ENCODE results near the gene CHP1. TPM values are rescaled to one million over a fixed set of nuclear protein-coding genes. Genes with fewer than 3 reads are reported as not detected.
A peak's percentile ranks its signal among the peaks of the same experiment; 100 is the strongest.

CHP1 gene
- total RNA-seq, 1 experiment from 2014 or later = 97.7 TPM

GRCh38 chr15:41283653-41284426 is 52.8 kb downstream of the CHP1 start:
- peak overlapping the region; percentile 34; the same call in 1 of the 2 replicates for H3K4ac ChIP-seq (ENCODE audit: low read depth, low read length)
- H2BK20ac ChIP-seq (ENCODE audit: low read depth, low read length, poor library complexity, severe bottlenecking) = no peak overlapping the region
- Mint-ChIP-seq H3K9me3 (no peaks in the 10 kb centered on the region; a peak in 1 of 5 replicates), H3K4me1 (peaks cover 18 to 30% of the 10 kb centered on the region in 2 experiments), H3K27ac (peak overlapping the region; percentile 98 to 100 (median 99)), H3K27me3 (ENCODE audit: low read depth) (no peaks in the 10 kb centered on the region), H3K36me3 (ENCODE audit: insufficient read depth in 1 of 3, low read depth in 3 of 3) (peaks cover 41 to 57% (median 51%) of the 10 kb centered on the region in 3 experiments), H3K4me3 (peak overlapping the region; percentile 97 to 98)
- peak overlapping the region; percentile 98 for H3K9ac ChIP-seq (ENCODE audit: extremely low read depth, insufficient read length, low read length)
- H2BK12ac ChIP-seq (ENCODE audit: insufficient read length, low read depth, low read length) = no peak overlapping the region
- peak; percentile 98 for DNase-seq
- TF ChIP-seq CTCF (conservative IDR thresholded peaks at IDR 0.05) = no peak
- H3K4me2 ChIP-seq (ENCODE audit: insufficient read depth, insufficient read length, low read length) = peak overlapping the region; percentile 88
- peak overlapping the region; percentile 89 for H2BK120ac ChIP-seq (ENCODE audit: low read depth, low read length, poor library complexity, severe bottlenecking)
- WGBS (ENCODE audit: extremely low coverage, insufficient read length, low lambda C conversion rate) = no CpG with 5 or more reads among the region's 61 CpGs
- no peak overlapping the region for H2AK5ac ChIP-seq (ENCODE audit: insufficient read length, low read length)
- peaks cover 7% of the 10 kb centered on the region for H3K79me1 ChIP-seq (ENCODE audit: insufficient read depth, low read depth, low read length, poor library complexity, severe bottlenecking)
- H3K27ac ChIP-seq (ENCODE audit: insufficient read length, low read depth, low read length) = peak overlapping the region; percentile 37
- no peaks in the 10 kb centered on the region for H3K27me3 ChIP-seq (ENCODE audit: insufficient read depth, low read length)
- H3T11ph ChIP-seq (ENCODE audit: low read length) = no peak overlapping the region
- peak overlapping the region; percentile 97 for H3K14ac ChIP-seq (ENCODE audit: insufficient read depth, low read length)
- peaks cover 8% of the 10 kb centered on the region for H3K23me2 ChIP-seq (ENCODE audit: insufficient read length, low read depth, low read length, poor library complexity, severe bottlenecking)
- H3K4me1 ChIP-seq (ENCODE audit: insufficient read depth, low read length) = peaks cover 2% of the 10 kb centered on the region; the same call in 1 of the 2 replicates
- H4K8ac ChIP-seq (replicated peaks; ENCODE audit: insufficient read length, low read depth, low read length) = no peak overlapping the region
- peak overlapping the region; percentile 96 for H3K18ac ChIP-seq (ENCODE audit: insufficient read length, low read depth, low read length)
- H4K20me1 ChIP-seq (ENCODE audit: control insufficient read depth, insufficient read depth, insufficient read length) = no peaks in the 10 kb centered on the region
- H2AFZ ChIP-seq (ENCODE audit: low read length) = no peak overlapping the region
- H2BK15ac ChIP-seq (ENCODE audit: low read depth, low read length) = no peak overlapping the region
- peak overlapping the region; percentile 81 for H4K91ac ChIP-seq (ENCODE audit: insufficient read length, low read depth, low read length)
- H3K23ac ChIP-seq (ENCODE audit: insufficient read length, low read depth, low read length) = no peak overlapping the region
- H3K56ac ChIP-seq (ENCODE audit: insufficient read length, low read depth, low read length) = peak overlapping the region; percentile 86
- H2BK5ac ChIP-seq (ENCODE audit: insufficient read length, low read length) = peak overlapping the region; percentile 82
- no peaks in the 10 kb centered on the region for H3K9me3 ChIP-seq (ENCODE audit: control insufficient read depth, low read depth, low read length)
- peaks cover 8% of the 10 kb centered on the region; the same call in 1 of the 2 replicates for H3K79me2 ChIP-seq (ENCODE audit: insufficient read depth, low read length)
- no peak overlapping the region for H4K5ac ChIP-seq (ENCODE audit: insufficient read length, low read depth, low read length)
